DOHH2 (cell line): ENCODE data around the gene MAP10.

Source experiments
- H3F3A ChIP-seq: fragments of 200-600 bp; sonication (generic), shearing (Covaris generic); 2 replicates; pipeline ENCODE4 v1.6.0; 2016; ENCODE audit warnings: antibody characterized with exemption, mild to moderate bottlenecking; ENCODE audit not compliant: control insufficient read depth, insufficient read depth
- H3K27ac ChIP-seq: fragments of 200-600 bp; sonication (generic); 2 replicates; pipeline ENCODE4 v1.5.1; 2014; ENCODE audit warnings: low read depth, mild to moderate bottlenecking, low read length, moderate library complexity
- H3K27me3 ChIP-seq: fragments of 200-600 bp; sonication (generic); 2 replicates; pipeline ENCODE4 v1.6.1; 2014; ENCODE audit warnings: mild to moderate bottlenecking, low read length, mixed read lengths; ENCODE audit not compliant: control insufficient read depth
- H3K36me3 ChIP-seq: fragments of 200-600 bp; sonication (generic); 2 replicates; pipeline ENCODE4 v1.6.1; 2014; ENCODE audit warnings: mild to moderate bottlenecking, low read length, moderate library complexity, mixed read lengths; ENCODE audit not compliant: control insufficient read depth
- H3K4me1 ChIP-seq: fragments of 200-600 bp; sonication (generic); 2 replicates; pipeline ENCODE4 v1.6.1; 2014; ENCODE audit warnings: mild to moderate bottlenecking, low read length, mixed read lengths; ENCODE audit not compliant: control insufficient read depth
- H3K4me2 ChIP-seq: fragments of 200-600 bp; sonication (generic); 2 replicates; pipeline ENCODE4 v1.6.0; 2014; ENCODE audit warnings: mild to moderate bottlenecking, low read length, moderate library complexity
- H3K4me3 ChIP-seq: fragments of 200-600 bp; sonication (generic); 2 replicates; pipeline ENCODE4 v1.5.1; 2014; ENCODE audit warnings: mild to moderate bottlenecking, low read length, mixed read lengths
- H3K79me2 ChIP-seq: fragments of 200-600 bp; sonication (generic); 2 replicates; pipeline ENCODE4 v1.6.1; 2014; ENCODE audit warnings: mild to moderate bottlenecking, low read length, mixed read lengths; ENCODE audit not compliant: control insufficient read depth
- H3K9me2 ChIP-seq: fragments of 200-600 bp; sonication (generic); replicated peaks from 2 replicates; pipeline ENCODE4 v1.6.1; 2014; ENCODE audit warnings: mild to moderate bottlenecking, low read length, mixed read lengths; ENCODE audit not compliant: control insufficient read depth
- H3K9me3 ChIP-seq: fragments of 200-600 bp; sonication (generic); 2 replicates; pipeline ENCODE4 v1.6.1; 2014; ENCODE audit warnings: antibody characterized with exemption, low read length, mixed read lengths; ENCODE audit not compliant: control insufficient read depth, insufficient read depth
- H4K20me1 ChIP-seq: fragments of 200-600 bp; sonication (generic); 2 replicates; pipeline ENCODE4 v1.6.0; 2014; ENCODE audit warnings: low read depth, mild to moderate bottlenecking, antibody characterized with exemption, low read length, moderate library complexity; ENCODE audit not compliant: control insufficient read depth, insufficient read depth
- EZH2phosphoT487 ChIP-seq: fragments of 200-600 bp; sonication (generic); IDR thresholded peaks from 2 replicates; pipeline ENCODE4 v1.6.1; 2017; ENCODE audit warnings: borderline replicate concordance, mild to moderate bottlenecking, antibody characterized with exemption, low read length, moderate library complexity, mixed read lengths
- TF ChIP-seq, protein P1 (sequence below): fragments of 200-600 bp; sonication (generic); IDR thresholded peaks from one replicate; pipeline ENCODE4 v1.5.1; 2014; ENCODE audit warnings: antibody characterized with exemption, mild to moderate bottlenecking, low read depth, low read length; ENCODE audit not compliant: poor library complexity, severe bottlenecking

MAP10 gene

DNA sequence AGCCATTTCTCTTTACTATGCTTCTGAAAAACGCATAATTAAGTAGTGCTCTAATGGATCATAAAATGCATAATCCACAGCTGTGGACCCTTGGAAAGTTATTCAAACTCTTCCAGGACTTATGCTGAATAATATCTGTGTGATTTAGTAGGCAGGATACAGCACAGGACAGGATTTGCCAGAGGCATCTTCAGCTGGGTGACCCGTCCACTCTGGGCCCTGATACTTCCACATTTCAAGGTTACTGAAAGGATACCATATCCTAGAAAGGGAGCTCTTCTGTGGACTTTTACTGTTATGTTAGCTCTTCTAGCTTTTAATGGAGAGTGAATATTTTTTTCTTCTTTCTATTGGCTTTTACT is 49.6 kb downstream of the MAP10 start:
- H3K27ac ChIP-seq, result no peak overlapping the region

DNA sequence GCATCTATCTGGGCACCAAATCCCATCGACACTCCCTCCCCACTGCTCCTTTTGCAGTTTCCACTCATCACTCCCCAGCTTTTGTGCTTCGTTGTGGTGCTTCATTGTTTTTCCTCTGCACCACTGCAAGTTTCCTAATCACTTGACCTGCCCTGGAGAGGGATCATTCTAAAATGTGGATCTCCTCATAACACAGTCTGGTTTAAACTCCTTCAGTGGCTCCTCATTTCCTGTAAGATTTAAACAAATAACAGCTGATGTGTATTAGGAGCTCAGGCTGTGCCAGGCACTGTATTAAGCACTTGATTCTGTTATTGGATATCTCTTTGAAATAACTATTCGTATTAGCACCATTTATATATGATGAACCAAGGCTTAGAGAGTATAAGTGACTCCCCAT is 51.3 kb downstream of the MAP10 start:
- Histone ChIP-seq H3K4me3 (no peak overlapping the region), H3K9me2 (no peaks in the 10 kb centered on the region), H3K79me2 (no peaks in the 10 kb centered on the region), H3K27ac (no peak overlapping the region), H3K27me3 (no peaks in the 10 kb centered on the region), H4K20me1 (no peaks in the 10 kb centered on the region), H3K9me3 (no peaks in the 10 kb centered on the region), H3F3A (no peaks in the 10 kb centered on the region), H3K36me3 (no peaks in the 10 kb centered on the region), H3K4me1 (no peaks in the 10 kb centered on the region), H3K4me2 (no peak overlapping the region)
- no peak for TF ChIP-seq EZH2phosphoT487
- TF ChIP-seq, protein P1, sequence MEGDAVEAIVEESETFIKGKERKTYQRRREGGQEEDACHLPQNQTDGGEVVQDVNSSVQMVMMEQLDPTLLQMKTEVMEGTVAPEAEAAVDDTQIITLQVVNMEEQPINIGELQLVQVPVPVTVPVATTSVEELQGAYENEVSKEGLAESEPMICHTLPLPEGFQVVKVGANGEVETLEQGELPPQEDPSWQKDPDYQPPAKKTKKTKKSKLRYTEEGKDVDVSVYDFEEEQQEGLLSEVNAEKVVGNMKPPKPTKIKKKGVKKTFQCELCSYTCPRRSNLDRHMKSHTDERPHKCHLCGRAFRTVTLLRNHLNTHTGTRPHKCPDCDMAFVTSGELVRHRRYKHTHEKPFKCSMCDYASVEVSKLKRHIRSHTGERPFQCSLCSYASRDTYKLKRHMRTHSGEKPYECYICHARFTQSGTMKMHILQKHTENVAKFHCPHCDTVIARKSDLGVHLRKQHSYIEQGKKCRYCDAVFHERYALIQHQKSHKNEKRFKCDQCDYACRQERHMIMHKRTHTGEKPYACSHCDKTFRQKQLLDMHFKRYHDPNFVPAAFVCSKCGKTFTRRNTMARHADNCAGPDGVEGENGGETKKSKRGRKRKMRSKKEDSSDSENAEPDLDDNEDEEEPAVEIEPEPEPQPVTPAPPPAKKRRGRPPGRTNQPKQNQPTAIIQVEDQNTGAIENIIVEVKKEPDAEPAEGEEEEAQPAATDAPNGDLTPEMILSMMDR, result no peak

More for the DNA sequence above, 49.6 kb downstream of the MAP10 start:
- no peaks in the 10 kb centered on the region for H3K27me3 ChIP-seq
- no peaks in the 10 kb centered on the region for H3K36me3 ChIP-seq
- H3K79me2 ChIP-seq, result no peaks in the 10 kb centered on the region
- no peak for TF ChIP-seq EZH2phosphoT487
- TF ChIP-seq, protein P1, result no peak
- no peaks in the 10 kb centered on the region for H3K4me1 ChIP-seq
- no peak overlapping the region for H3K4me3 ChIP-seq
- H3K4me2 ChIP-seq, result no peak overlapping the region
- no peaks in the 10 kb centered on the region for H3F3A ChIP-seq
- H3K9me2 ChIP-seq, result no peaks in the 10 kb centered on the region
- no peaks in the 10 kb centered on the region for H3K9me3 ChIP-seq
- no peaks in the 10 kb centered on the region for H4K20me1 ChIP-seq
